Measurements from ENCODE around the gene CNMD.

The CNMD gene

GRCh38 chr13:52673465-52673864 is 66.2 kb downstream of the CNMD start:
- DNase-seq, result no peak

- DNase-seq, result no peak
Measured at GRCh38 chr13:52670726-52671125, 68.9 kb downstream of the CNMD start.

GRCh38 chr13:52669677-52670076 is 69.9 kb downstream of the CNMD start:
- DNase-seq, result no peak

- DNase-seq, result no peak
Measured at GRCh38 chr13:52665325-52665724, 74.3 kb downstream of the CNMD start.

- DNase-seq, result no peak
Measured at GRCh38 chr13:52664272-52664671, 75.3 kb downstream of the CNMD start.

- no peak for DNase-seq
Measured at GRCh38 chr13:52659340-52659739, 80.3 kb downstream of the CNMD start.

Measured in NCI-H1092 (cell line).